Activated naive CD4-positive, alpha-beta T cell treated with anti-CD3 and anti-CD28 coated beads, Interleukin-2, amount 50 U/mL, for 72 hours (primary cell): ENCODE results near the gene NPAT. TPM values are rescaled to one million over a fixed set of nuclear protein-coding genes. Genes with fewer than 3 reads are reported as not detected.

Source experiments
- ATAC-seq, 2 donors: fragments of 150-1000 bp; cut with Tn5 transposase; 2 replicates each; pipeline ENCODE4 v1.10.0; 2021; ENCODE audit warnings: mild to moderate bottlenecking in 2 of 2, moderate library complexity in 2 of 2
- DNase-seq, 2 donors: peaks; one replicate each; pipeline ENCODE4 v3.0.0; 2021 to 2022; ENCODE audit warnings: low spot score in 2 of 2
- H3K27ac Mint-ChIP-seq, 2 donors: one replicate each; pipeline ENCODE4 v1.8.0; 2022; ENCODE audit warnings: mild to moderate bottlenecking in 2 of 2, mixed read lengths in 2 of 2
- H3K36me3 Mint-ChIP-seq, 2 donors: one replicate each; pipeline ENCODE4 v1.8.0; 2022; ENCODE audit warnings: mixed read lengths in 2 of 2
- H3K9me3 Mint-ChIP-seq, 2 donors: one replicate each; pipeline ENCODE4 v1.8.0; 2022; ENCODE audit warnings: mixed read lengths in 2 of 2
- total RNA-seq, 2 donors: library from RNA; stranded (reverse); gene quantifications; one replicate each; pipeline ENCODE4 v1.2.3, GENCODE V29; 2022

Gene NPAT
- total RNA-seq, 2 donors from 2014 or later = 27.4 to 52.9 TPM

DNA sequence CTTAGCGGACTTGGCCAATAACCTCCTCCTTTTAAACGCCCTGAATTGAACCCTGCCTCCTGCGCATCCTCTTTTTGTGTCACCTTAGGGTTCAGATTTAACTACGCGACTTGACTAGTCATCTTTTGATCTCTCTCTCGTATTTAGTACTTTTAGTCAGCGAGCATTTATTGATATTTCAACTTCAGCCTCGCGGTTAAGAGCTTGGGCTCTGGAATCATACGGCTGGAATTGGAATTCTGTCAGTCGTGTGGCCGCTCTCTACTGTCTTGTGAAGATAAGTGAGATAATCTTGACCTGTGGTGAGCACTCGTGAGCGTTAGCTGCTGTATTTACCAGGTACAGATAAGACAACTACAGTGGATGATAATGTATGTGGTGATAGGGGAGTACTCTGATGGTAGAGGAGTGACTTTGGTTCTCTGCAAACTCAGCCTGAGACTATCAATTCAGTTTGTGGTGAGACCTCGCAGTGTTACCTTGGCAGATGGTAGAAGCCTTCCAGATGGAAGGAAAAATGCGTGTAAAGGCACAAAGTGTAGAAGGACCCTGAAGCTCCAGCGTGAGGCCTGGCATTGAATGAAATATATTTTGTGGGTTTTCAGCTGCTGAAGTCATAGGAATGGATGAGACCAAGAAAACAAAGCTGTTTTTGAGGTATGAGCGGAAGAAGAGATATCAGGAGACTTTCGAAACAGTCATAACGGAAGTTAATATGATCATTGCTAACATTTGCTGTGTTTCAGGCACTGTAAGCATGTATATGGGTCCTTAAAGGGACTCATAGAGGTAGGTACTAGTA, 1.1 kb upstream of the NPAT start:
- peak; percentile 57 to 65 for DNase-seq
- H3K27ac Mint-ChIP-seq = no peak overlapping the region
- peaks cover 9 to 32% of the 10 kb centered on the region in 2 donors for H3K36me3 Mint-ChIP-seq
- H3K9me3 Mint-ChIP-seq = no peaks in the 10 kb centered on the region
- ATAC-seq = peak; percentile 45 to 58

DNA sequence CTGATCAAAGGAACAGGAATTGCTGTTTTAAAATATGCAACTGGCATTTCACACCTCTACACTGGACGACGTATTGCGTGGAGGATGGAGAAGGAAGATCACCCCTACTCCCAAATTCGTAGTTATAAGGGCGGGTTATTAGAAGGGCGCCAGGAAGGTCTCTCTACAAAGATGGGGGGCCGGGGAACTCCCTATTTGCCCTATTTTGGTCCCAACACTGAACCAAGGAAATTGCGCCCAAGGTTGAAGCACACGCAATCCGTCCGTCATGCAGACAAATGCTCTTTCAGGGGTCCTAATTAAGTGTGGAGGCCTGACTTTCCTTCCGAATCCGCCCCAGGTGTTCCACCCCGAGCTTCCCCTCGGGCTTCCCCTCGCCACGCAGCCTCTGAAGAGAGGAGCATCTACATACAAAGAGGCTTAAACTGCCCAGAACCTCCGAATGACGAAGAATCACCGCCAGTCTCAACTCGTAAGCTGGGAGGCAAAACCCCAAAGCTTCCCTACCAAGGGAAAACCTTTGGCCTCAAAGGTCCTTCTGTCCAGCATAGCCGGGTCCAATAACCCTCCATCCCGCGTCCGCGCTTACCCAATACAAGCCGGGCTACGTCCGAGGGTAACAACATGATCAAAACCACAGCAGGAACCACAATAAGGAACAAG, 396 bp downstream of the NPAT start:
- H3K36me3 Mint-ChIP-seq = peaks cover 9 to 32% of the 10 kb centered on the region in 2 donors
- ATAC-seq (no peak), DNase-seq (no peak)
- H3K9me3 Mint-ChIP-seq = no peaks in the 10 kb centered on the region
- no peak overlapping the region for H3K27ac Mint-ChIP-seq

DNA sequence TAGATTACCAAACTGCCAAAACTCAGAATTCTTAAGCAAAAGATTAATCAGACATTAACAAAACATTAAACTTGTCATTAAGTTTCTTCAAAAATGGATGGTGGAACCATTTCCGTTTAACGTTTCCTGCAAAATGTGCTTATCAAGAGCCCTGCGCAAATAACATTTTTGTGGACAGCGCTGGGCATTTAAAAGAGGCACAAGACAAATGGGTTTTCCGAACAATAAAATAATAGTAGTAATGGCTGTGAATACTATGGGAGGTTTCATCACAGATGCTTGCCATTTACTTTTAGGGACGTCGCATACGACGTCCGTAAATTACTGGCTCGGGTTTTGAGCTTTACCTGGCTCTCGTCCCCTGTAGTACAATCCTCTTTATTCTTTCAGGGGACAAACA, 1.1 kb downstream of the NPAT start:
- Mint-ChIP-seq H3K27ac (no peak overlapping the region), H3K36me3 (peaks cover 9 to 32% of the 10 kb centered on the region in 2 donors), H3K9me3 (no peaks in the 10 kb centered on the region)
- DNase-seq (no peak), ATAC-seq (no peak)

GRCh38 chr11:108220721-108221336, 1.6 kb downstream of the NPAT start:
- no peak for ATAC-seq
- Mint-ChIP-seq H3K9me3 (no peaks in the 10 kb centered on the region), H3K27ac (no peak overlapping the region), H3K36me3 (peaks cover 10 to 32% of the 10 kb centered on the region in 2 donors)
- no peak for DNase-seq

DNA sequence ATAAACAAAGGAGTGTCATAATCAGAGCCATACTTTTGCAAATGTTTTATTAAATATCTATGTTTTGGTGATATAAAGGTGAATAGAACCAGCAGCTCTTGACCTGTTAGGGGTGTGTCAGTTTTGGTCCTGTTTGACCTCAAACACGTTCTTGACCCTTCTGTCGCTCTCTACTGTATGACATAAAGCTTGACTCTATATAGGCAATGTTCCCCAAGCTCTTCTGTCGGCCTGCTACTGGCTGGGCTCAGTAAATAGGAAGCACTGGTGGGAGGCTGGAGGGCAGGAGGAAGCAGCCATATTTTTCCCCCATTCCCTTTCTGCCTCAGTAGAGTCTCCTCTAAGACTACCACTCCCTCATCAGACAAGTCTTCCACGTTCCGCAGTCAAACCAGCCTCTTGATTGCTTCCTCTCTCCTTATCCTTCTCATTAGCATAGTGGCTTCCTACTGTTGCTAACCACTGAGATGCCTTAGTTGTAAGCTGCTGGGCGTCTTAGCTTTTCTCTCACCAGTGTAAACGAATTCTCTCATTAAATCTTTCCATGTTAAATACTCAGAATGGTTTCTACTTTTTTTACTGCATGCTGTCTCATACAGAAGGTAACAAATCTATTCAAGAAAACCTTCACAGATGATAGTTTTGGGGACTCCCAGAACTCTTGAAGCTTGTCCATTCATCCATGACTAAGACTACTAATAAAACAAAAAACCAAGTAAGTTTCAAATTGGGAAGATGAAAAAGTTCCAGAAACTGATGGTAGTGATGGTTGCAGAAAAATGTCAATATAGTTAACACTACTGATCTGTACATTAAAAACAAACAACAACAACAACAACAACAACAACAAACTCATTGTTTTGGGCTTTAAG, 3.3 kb downstream of the NPAT start:
- H3K36me3 Mint-ChIP-seq = peaks cover 19 to 27% of the 10 kb centered on the region in 2 donors
- peak overlapping the region in 1 of 2 donors; percentile 20 for H3K27ac Mint-ChIP-seq
- no peak for ATAC-seq
- DNase-seq = no peak
- H3K9me3 Mint-ChIP-seq = no peaks in the 10 kb centered on the region

DNA sequence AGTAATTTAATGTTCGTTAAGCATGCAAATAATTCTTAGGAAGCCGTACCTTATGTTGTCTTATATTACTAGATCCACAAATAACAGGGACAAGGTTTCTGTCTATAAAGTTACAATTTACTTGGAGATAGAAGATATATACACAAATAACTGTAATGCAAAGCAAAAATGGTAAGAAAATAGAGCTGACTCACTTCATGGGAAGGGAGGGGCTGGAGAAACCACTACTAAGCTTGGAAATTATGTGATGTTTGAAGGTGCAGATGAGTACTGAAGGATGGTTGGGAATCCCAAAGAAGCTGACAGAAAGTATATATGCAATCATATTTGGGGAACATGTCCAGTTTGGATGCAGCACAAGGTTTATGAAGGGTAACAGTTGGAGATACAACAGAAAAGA, 4.0 kb downstream of the NPAT start:
- DNase-seq = no peak
- Mint-ChIP-seq H3K36me3 (peaks cover 26 to 30% of the 10 kb centered on the region in 2 donors), H3K27ac (no peak overlapping the region), H3K9me3 (no peaks in the 10 kb centered on the region)
- ATAC-seq = no peak

DNA sequence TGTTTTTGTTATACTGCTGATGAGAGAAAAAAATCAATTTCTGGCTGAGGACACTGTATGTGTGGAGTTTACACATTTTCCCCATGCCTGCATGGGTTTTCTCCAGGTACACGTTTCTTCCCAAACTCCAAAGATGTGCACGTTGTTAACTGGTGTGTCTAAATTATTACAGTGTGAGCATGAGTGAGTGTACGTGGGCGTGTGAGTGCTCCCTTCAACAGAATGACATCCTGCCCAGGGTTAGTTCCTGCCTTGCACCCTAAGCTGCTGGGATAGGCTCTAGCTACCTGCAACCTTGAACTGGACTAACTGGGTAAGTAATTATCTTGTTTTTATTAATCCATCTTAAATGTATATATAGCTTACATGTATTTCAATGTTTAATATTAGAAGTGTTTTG, 5.5 kb downstream of the NPAT start:
- H3K9me3 Mint-ChIP-seq = no peaks in the 10 kb centered on the region
- DNase-seq (no peak), ATAC-seq (no peak)
- peaks cover 26 to 33% of the 10 kb centered on the region in 2 donors for H3K36me3 Mint-ChIP-seq
- H3K27ac Mint-ChIP-seq = no peak overlapping the region

DNA sequence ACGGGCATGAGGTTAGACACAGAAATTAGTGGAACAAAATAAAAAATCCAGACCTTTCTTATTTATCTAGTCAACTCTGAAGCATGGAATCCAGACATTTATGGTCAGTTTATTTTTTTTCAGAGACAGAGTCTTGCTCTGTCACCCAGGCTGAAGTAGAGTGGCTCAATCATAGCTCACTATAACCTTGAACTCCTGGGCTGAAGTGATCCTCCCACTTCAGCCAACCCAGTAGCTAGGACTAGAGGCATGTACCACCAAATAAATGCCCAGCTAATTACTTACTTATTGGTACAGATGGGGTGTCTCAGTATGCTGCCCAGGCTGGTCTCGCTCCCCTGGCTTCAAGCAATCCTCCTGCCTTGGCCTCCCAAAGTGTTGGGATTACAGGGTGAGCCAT, 8.7 kb downstream of the NPAT start:
- peaks cover 13 to 59% of the 10 kb centered on the region in 2 donors for H3K36me3 Mint-ChIP-seq
- DNase-seq (no peak), ATAC-seq (no peak)
- H3K9me3 Mint-ChIP-seq = peaks cover 0 to 7% of the 10 kb centered on the region in 2 donors
- H3K27ac Mint-ChIP-seq = no peak overlapping the region

DNA sequence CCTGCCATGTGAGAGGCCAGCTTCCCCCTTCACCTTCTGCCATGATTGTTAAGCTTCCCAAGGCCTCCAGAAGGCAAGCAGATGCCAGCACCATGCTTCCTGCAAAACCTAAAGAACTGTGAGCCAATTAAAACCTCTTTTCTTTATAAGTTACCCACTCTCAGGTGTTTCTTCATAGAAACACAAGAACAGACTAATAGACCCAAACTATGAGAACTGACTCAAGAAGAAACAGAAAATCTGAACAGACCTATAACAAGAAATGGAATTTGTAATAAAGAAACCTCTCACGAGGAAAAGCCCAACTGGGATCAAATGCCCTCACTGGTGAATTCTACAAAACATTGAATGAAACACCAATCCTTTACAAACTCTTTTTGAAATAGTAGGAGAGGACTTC, 12.0 kb downstream of the NPAT start:
- peaks cover 42 to 86% of the 10 kb centered on the region in 2 donors for H3K36me3 Mint-ChIP-seq
- peaks cover 0 to 16% of the 10 kb centered on the region in 2 donors for H3K9me3 Mint-ChIP-seq
- no peak for DNase-seq
- peak overlapping the region in 1 of 2 donors; percentile 92 for H3K27ac Mint-ChIP-seq
- peak in 1 of 2 donors; percentile 61 for ATAC-seq

DNA sequence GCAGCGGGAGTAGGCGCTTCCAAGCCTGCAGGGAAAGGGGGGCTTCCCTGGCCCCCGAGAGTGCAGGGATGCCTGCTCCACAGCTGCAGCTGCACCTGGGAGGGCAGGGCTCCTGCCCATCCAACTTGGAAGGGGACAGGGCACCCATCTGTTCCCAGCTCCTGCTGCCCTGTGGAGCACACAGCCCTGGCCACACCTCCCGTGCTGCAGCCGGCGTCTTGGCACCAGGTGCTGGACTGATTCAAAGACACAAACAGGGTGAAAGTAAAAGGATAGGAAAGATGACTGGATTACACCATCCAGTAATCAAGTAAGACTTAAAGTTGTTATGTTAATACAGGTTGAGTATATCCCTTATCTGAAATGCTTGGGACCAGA, 14.8 kb downstream of the NPAT start:
- Mint-ChIP-seq H3K36me3 (peaks cover 56 to 96% of the 10 kb centered on the region in 2 donors), H3K9me3 (peaks cover 5 to 31% of the 10 kb centered on the region in 2 donors)
- ATAC-seq = no peak

DNA sequence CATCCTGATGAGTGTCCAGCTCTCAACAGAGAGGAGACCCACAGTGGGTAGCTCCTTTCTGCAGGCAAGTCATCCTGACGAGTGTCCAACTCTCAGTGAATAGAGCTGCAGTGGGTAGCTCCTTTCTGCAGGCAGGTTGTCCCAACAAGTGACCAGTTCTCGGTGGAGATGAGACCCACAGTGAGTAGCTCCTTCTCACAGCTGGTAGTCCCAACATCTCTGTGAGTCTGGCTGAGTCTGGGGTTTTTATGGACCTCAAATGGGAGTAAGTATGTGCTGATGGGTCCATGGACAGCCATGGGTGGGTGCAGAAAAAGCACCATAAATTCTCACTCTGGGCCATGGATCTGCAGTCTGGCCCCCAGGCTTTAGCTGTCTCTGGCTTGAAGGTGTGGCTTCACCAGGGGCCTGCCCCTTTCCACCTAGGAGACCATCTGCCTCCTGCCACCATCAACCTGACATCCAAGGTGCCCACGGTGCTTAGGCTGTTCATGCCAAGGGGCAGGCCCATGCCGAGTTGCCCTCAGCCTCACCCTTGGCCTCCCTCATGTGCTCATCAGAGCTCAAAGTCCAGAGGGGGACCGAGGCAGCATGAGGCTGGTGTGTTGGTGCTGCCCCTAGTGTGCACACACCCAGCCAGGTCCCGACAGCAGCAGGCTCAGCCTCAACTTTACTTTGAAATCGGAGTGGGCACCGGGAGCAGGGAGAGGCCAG, 15.3 kb downstream of the NPAT start:
- Mint-ChIP-seq H3K27ac (peak overlapping the region in 1 of 2 donors; percentile 36), H3K9me3 (peaks cover 5 to 31% of the 10 kb centered on the region in 2 donors), H3K36me3 (peaks cover 56 to 91% of the 10 kb centered on the region in 2 donors)
- no peak for ATAC-seq
- DNase-seq = no peak

More for the DNA sequence above, 14.8 kb downstream of the NPAT start:
- DNase-seq = no peak
- no peak overlapping the region for H3K27ac Mint-ChIP-seq

- DNase-seq = no peak
- H3K9me3 Mint-ChIP-seq = peaks cover 5 to 31% of the 10 kb centered on the region in 2 donors
- H3K27ac Mint-ChIP-seq = no peak overlapping the region
- no peak for ATAC-seq
- peaks cover 56 to 81% of the 10 kb centered on the region in 2 donors for H3K36me3 Mint-ChIP-seq
These were observed 16.3 kb downstream of the NPAT start for GRCh38 chr11:108206171-108206570.

DNA sequence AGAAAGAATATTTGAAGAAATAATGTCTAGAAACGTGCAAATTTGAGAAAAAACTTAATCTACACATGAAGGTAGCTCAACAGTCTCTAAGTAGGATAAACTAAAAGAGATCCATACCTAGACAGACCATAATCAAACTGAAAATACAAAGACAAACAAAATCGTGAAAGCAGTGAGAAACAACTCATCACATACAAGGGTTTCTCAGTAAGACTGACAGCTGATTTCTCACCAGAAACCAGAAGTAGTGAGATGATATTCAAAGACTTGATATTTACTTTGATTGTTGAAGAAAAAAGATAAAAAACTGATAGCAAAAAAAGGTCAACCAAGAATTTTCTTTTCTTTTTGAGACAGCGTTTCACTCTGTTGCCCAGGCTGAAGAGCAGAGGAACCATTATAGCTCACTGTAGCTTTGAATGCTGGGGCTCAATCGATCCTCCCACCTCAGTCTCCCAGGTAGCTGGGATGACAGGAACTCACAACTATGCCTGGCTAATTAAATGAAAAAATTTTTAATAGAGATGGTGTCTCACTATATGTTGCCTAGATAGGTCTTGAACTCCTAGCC, 17.4 kb downstream of the NPAT start:
- peak; percentile 44 to 70 for ATAC-seq

GRCh38 chr11:108204376-108204775, 18.1 kb downstream of the NPAT start:
- Mint-ChIP-seq H3K27ac (peak overlapping the region in 1 of 2 donors; percentile 5), H3K36me3 (peaks cover 53 to 70% of the 10 kb centered on the region in 2 donors), H3K9me3 (peaks cover 5 to 24% of the 10 kb centered on the region in 2 donors)
- DNase-seq = no peak
- ATAC-seq = no peak

More for the DNA sequence above, 17.4 kb downstream of the NPAT start:
- no peak for DNase-seq
- Mint-ChIP-seq H3K27ac (peak overlapping the region in 1 of 2 donors; percentile 5), H3K36me3 (peaks cover 47 to 70% of the 10 kb centered on the region in 2 donors), H3K9me3 (peaks cover 5 to 24% of the 10 kb centered on the region in 2 donors)

GRCh38 chr11:108203075-108203474, 19.4 kb downstream of the NPAT start:
- DNase-seq (no peak), ATAC-seq (no peak)
- Mint-ChIP-seq H3K36me3 (peaks cover 52 to 72% of the 10 kb centered on the region in 2 donors), H3K27ac (no peak overlapping the region), H3K9me3 (peaks cover 5 to 20% of the 10 kb centered on the region in 2 donors)
